Measurements from ENCODE around the gene CTDSP1. TPM values are rescaled to one million over a fixed set of nuclear protein-coding genes. Genes with fewer than 3 reads are reported as not detected.

Gene CTDSP1
- total RNA-seq, 1 experiment from 2014 or later: 25.4 TPM

- Mint-ChIP-seq H3K36me3 (no peaks in the 10 kb centered on the region), H3K27ac (peak overlapping the region; percentile 94), H3K27me3 (ENCODE audit: low read depth) (peaks cover 41% of the 10 kb centered on the region), H3K4me1 (peaks cover 29% of the 10 kb centered on the region), H3K9me3 (no peaks in the 10 kb centered on the region), H3K4me3 (peak overlapping the region; percentile 88)
- ChIA-PET CTCF (interaction anchor here (0.5 to 5.1 kb wide), 23 partner anchors 9 to 172 kb away, joined by 3 to 52 read pairs (median 4); partner anchors contain the start of genes AAMP, GPBAR1, PNKD and TMBIM1), POLR2A (interaction anchor here (1.0 kb wide), 1 partner anchor 109 kb away, joined by 3 read pairs; no protein-coding TSS in a partner anchor)
- ATAC-seq (peak; percentile 46), DNase-seq (ENCODE audit: low spot score) (peak; percentile 91)
- TF ChIP-seq SP1 (CRISPR knock-in tag; conservative IDR thresholded peaks at IDR 0.05) (peak; percentile 83), E2F5 (CRISPR knock-in tag; IDR thresholded peaks at IDR 0.05) (peak; percentile 77; the same call in 1 of the 2 replicates), ARID4B (CRISPR knock-in tag; IDR thresholded peaks at IDR 0.05; ENCODE audit: borderline replicate concordance) (peak; percentile 86; the same call in 1 of the 2 replicates), PREB (CRISPR knock-in tag; IDR thresholded peaks at IDR 0.05; ENCODE audit: borderline replicate concordance) (no peak), ATF2 (CRISPR knock-in tag; IDR thresholded peaks at IDR 0.05; ENCODE audit: borderline replicate concordance, low read depth) (peak; percentile 44; the same call in 1 of the 2 replicates), E2F4 (CRISPR knock-in tag; IDR thresholded peaks at IDR 0.05; ENCODE audit: borderline replicate concordance, low read depth) (0 out of 2 replicates have a peak, but pooled peaks have one; percentile 17), ZNF512 (CRISPR knock-in tag; IDR thresholded peaks at IDR 0.05; ENCODE audit: borderline replicate concordance) (no peak), ZNF532 (CRISPR knock-in tag; IDR thresholded peaks at IDR 0.05; ENCODE audit: borderline replicate concordance) (no peak), NR2C2 (CRISPR knock-in tag; IDR thresholded peaks at IDR 0.05) (no peak), ZNF423 (CRISPR knock-in tag; IDR thresholded peaks at IDR 0.05) (peak; percentile 100), FOXP1 (CRISPR knock-in tag; IDR thresholded peaks at IDR 0.05; ENCODE audit: borderline replicate concordance) (peak; percentile 31; the same call in 1 of the 2 replicates), MYBL2 (CRISPR knock-in tag; IDR thresholded peaks at IDR 0.05) (peak; percentile 53; the same call in 1 of the 2 replicates), FOXK1 (CRISPR knock-in tag; IDR thresholded peaks at IDR 0.05) (peak; percentile 61), CTCF (IDR thresholded peaks at IDR 0.05) (peak; percentile 87), GABPB1 (CRISPR knock-in tag; IDR thresholded peaks at IDR 0.05) (peak; percentile 71), ELF4 (CRISPR knock-in tag; IDR thresholded peaks at IDR 0.05; ENCODE audit: low read depth) (no peak), JUN (CRISPR knock-in tag; IDR thresholded peaks at IDR 0.05) (no peak; the same call in 1 of the 2 replicates)
Observed at GRCh38 chr2:218395826-218396687, 3.6 kb upstream of the CTDSP1 start.

Measured in WTC11 (cell line).